ENCODE results near the gene ARF6. TPM values are rescaled to one million over a fixed set of nuclear protein-coding genes. Genes with fewer than 3 reads are reported as not detected.

Gene ARF6
- polyA plus RNA-seq, 1 of the 3 experiments (the other 2 are of a cell fraction), result 45.2 TPM

GRCh38 chr14:49942090-49942489 lies 49.2 kb downstream of the ARF6 start:
- Histone ChIP-seq H3K27me3 (ENCODE audit: insufficient read depth) (no peaks in the 10 kb centered on the region), H3K9me3 (no peaks in the 10 kb centered on the region), H3K4me1 (ENCODE audit: control insufficient read depth in 1 of 2, insufficient read depth in 2 of 2, low read depth in 1 of 2, low read length in 1 of 2) (peaks cover 12 to 34% of the 10 kb centered on the region in 2 experiments), H3K27ac (ENCODE audit: low read depth in 2 of 2, low read length in 1 of 2) (no peak overlapping the region), H3F3A (replicated peaks; ENCODE audit: insufficient read depth) (peaks cover 19% of the 10 kb centered on the region), H4K20me1 (ENCODE audit: insufficient read depth) (no peaks in the 10 kb centered on the region), H3K9ac (no peak overlapping the region), H2AFZ (ENCODE audit: low read depth) (no peak overlapping the region), H3K4me3 (ENCODE audit: low read depth in 2 of 2, low read length in 1 of 2) (no peak overlapping the region), H3K79me2 (ENCODE audit: insufficient read depth) (no peaks in the 10 kb centered on the region), H3K36me3 (replicated peaks in 1 of 2; ENCODE audit: control insufficient read depth in 1 of 2, insufficient read depth in 2 of 2, low read length in 1 of 2) (no peaks in the 10 kb centered on the region), H3K4me2 (no peak overlapping the region), H3K9me2 (no peaks in the 10 kb centered on the region)
- TF ChIP-seq USF2 (IDR thresholded peaks at IDR 0.05; ENCODE audit: borderline replicate concordance, low read depth, low read length) (no peak), USF1 (IDR thresholded peaks at IDR 0.05; ENCODE audit: borderline replicate concordance, low read depth) (no peak), ELF1 (IDR thresholded peaks at IDR 0.05) (no peak), IRF3 (IDR thresholded peaks at IDR 0.05; ENCODE audit: low read depth, low read length) (no peak), MXI1 (IDR thresholded peaks at IDR 0.05; ENCODE audit: low read depth, low read length) (no peak), FOXJ3 (CRISPR knock-in tag; IDR thresholded peaks at IDR 0.05) (no peak), POLR2AphosphoS5 (IDR thresholded peaks at IDR 0.05; ENCODE audit: low read depth, low read length) (no peak), TAF1 (IDR thresholded peaks at IDR 0.05; ENCODE audit: borderline replicate concordance, low read depth, low read length) (no peak)
- no peak for DNase-seq
- ChIA-PET POLR2A (no interaction called here), CTCF (interaction anchor here (2.5 kb wide), 1 partner anchor 80 kb away, joined by 5 read pairs; no protein-coding TSS in a partner anchor)
- 50% methylated on average over 1 of the region's 2 CpGs for WGBS (ENCODE audit: low lambda C conversion rate)

GRCh38 chr14:49944501-49944900 lies 51.6 kb downstream of the ARF6 start:
- POLR2A ChIA-PET, result no interaction called here
- TF ChIP-seq FOSL2 (IDR thresholded peaks at IDR 0.05; ENCODE audit: borderline replicate concordance, low read depth) (no peak), FOXJ3 (CRISPR knock-in tag; IDR thresholded peaks at IDR 0.05) (no peak), EZH2phosphoT487 (IDR thresholded peaks at IDR 0.05; ENCODE audit: borderline replicate concordance, low read depth) (no peak), PBX3 (IDR thresholded peaks at IDR 0.05) (no peak)

More at GRCh38 chr14:49944501-49944900, 51.6 kb downstream of the ARF6 start:
- Histone ChIP-seq H3K9me2 (no peaks in the 10 kb centered on the region), H3K9me3 (no peaks in the 10 kb centered on the region), H3F3A (replicated peaks; ENCODE audit: insufficient read depth) (peaks cover 32% of the 10 kb centered on the region), H3K4me1 (ENCODE audit: control insufficient read depth in 1 of 2, insufficient read depth in 2 of 2, low read depth in 1 of 2, low read length in 1 of 2) (peaks cover 12 to 37% of the 10 kb centered on the region in 2 experiments), H2AFZ (ENCODE audit: low read depth) (no peak overlapping the region), H3K4me3 (ENCODE audit: low read depth in 2 of 2, low read length in 1 of 2) (no peak overlapping the region), H3K79me2 (ENCODE audit: insufficient read depth) (no peaks in the 10 kb centered on the region), H3K4me2 (no peak overlapping the region), H4K20me1 (ENCODE audit: insufficient read depth) (no peaks in the 10 kb centered on the region), H3K27ac (ENCODE audit: low read depth in 2 of 2, low read length in 1 of 2) (no peak overlapping the region), H3K36me3 (replicated peaks in 1 of 2; ENCODE audit: control insufficient read depth in 1 of 2, insufficient read depth in 2 of 2, low read length in 1 of 2) (no peaks in the 10 kb centered on the region), H3K27me3 (ENCODE audit: insufficient read depth) (no peaks in the 10 kb centered on the region), H3K9ac (no peak overlapping the region)
- no peak for DNase-seq
- 89% methylated on average over 1 of the region's 1 CpG for WGBS (ENCODE audit: low lambda C conversion rate)
- CTCF ChIA-PET, result no interaction called here
